H1 (cell line): Measurements from ENCODE around the gene HNF4A. TPM values are rescaled to one million over a fixed set of nuclear protein-coding genes. Genes with fewer than 3 reads are reported as not detected.

Experiments
- BCL11A ChIP-seq, 2 experiments: IDR thresholded peaks; one replicate each; pipeline ENCODE4 v1.6.1; 2011; ENCODE audit warnings: low read depth in 2 of 2, low read length in 2 of 2, mild to moderate bottlenecking in 2 of 2
- RFX5 ChIP-seq: IDR thresholded peaks from 2 replicates; pipeline ENCODE4 v1.6.1; 2011; ENCODE audit warnings: low read depth, low read length, improper control_type of control experiment, borderline replicate concordance
- RNF2 ChIP-seq: fragments of 200-900, 300-1000 bp; sonication (generic); IDR thresholded peaks from 2 replicates; pipeline ENCODE4 v1.7.1; 2016; ENCODE audit warnings: borderline replicate concordance, low read depth, mild to moderate bottlenecking, antibody characterized with exemption, low read length; ENCODE audit not compliant: poor library complexity, severe bottlenecking; ENCODE audit errors: missing control alignments
- polyA plus RNA-seq, 7 experiments: library from polyadenylated mRNA; depleted of rRNA in 3 of 7; stranded (reverse) in 5 of 7; unstranded in 2 of 7; fragments of >200 nt in 5 of 7; fragments of 200-250 nt in 2 of 7; gene quantifications; 1 replicate in 5 of 7; 2 replicates in 1 of 7; 4 replicates in 1 of 7; pipeline versions ENCODE4 v1.2.1 to v1.2.3, GENCODE V29; 2011 to 2013; ENCODE audit warnings: missing spikeins in 2 of 7, mixed read lengths in 2 of 7
- total RNA-seq: library from RNA; stranded (reverse); fragmentation: NEBNext Ultra II Directional; extraction: Animal tissue kit (Norgen Biotek cat#: 25700); gene quantifications from 2 replicates; pipeline ENCODE4 v1.2.1, GENCODE V29; 2021
- TF ChIP-seq, protein P1 (sequence below): IDR thresholded peaks from 2 replicates; pipeline ENCODE4 v1.6.1; 2011; ENCODE audit warnings: low read depth, mild to moderate bottlenecking, low read length; ENCODE audit not compliant: insufficient read depth

The HNF4A gene
- total and polyA plus RNA-seq, 2 of the 8 experiments (the other 6 are each of a cell fraction or from before 2014, with no cell fraction given): 0.03 TPM; not detected in 1

DNA sequence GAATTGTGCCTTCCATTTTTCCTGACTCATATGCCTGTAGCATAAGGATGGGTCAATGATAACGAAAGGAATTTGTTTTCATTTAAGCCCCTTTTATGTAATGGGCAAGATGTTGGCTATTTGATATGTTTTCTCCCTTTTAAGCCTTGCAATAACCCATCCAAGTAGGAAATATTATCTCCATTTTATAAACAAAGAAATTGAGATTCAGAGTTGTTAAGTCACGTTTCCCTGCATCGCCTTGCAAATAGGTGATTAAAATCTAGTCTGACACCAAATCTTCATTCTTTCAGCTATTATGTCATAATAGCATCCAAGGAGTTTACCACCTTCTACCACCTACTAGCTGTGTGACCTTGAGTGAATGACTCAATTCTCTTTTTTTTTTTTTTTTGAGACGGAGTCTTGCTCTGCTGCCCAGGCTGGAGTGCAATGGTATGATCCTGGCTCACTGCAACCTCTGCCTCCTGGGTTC lies 7.0 kb downstream of the HNF4A start (continued):
- TF ChIP-seq RFX5: no peak
- TF ChIP-seq, protein P1, sequence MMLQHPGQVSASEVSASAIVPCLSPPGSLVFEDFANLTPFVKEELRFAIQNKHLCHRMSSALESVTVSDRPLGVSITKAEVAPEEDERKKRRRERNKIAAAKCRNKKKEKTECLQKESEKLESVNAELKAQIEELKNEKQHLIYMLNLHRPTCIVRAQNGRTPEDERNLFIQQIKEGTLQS: no peak
- no peak for TF ChIP-seq BCL11A (IDR thresholded peaks at IDR 0.05; ENCODE audit: low read depth in 2 of 2, low read length in 2 of 2)
- TF ChIP-seq RNF2: no peak
